B cell (primary cell): ENCODE data around the gene RIMBP2. TPM values are rescaled to one million over a fixed set of nuclear protein-coding genes. Genes with fewer than 3 reads are reported as not detected.

Experiments used
- ATAC-seq: fragments of 200-7000 bp; cut with Tn5 transposase; one replicate; pipeline ENCODE4 v1.10.0; 2021; ENCODE audit warnings: low read depth, mild to moderate bottlenecking, moderate number of reproducible peaks, moderate library complexity
- CTCF ChIA-PET: fragments of 350-600 bp; sonication (Branson Sonifier 250); formaldehyde crosslinking; loops from one replicate; lab custom pipeline; 2021; ENCODE audit warnings: antibody characterized with exemption, inconsistent platforms; lab: Charles Lee
- POLR2A ChIA-PET: fragments of 350-600 bp; sonication (Branson Sonifier 250); formaldehyde crosslinking; loops from one replicate; lab custom pipeline; 2021; ENCODE audit warnings: antibody characterized with exemption; lab: Charles Lee
- DNase-seq: peaks from one replicate; pipeline ENCODE4 v3.0.0; 2013
- H2AFZ ChIP-seq: 2 replicates; pipeline ENCODE4 v1.6.1; 2012; ENCODE audit warnings: mild to moderate bottlenecking, low read depth, low read length; ENCODE audit not compliant: insufficient read depth, poor library complexity, severe bottlenecking
- H3K27ac ChIP-seq, 2 donors: 1 replicate in 1 of 2; 2 replicates in 1 of 2; pipeline ENCODE4 v1.5.1; 2012 to 2013; ENCODE audit warnings: low read length in 2 of 2, mild to moderate bottlenecking in 2 of 2, moderate library complexity in 1 of 2
- H3K27me3 ChIP-seq, 4 experiments: fragments of 200-600 bp in 1 of 4; sonication (generic) in 1 of 4; replicated peaks in 1 of 4; 1 replicate in 2 of 4; 2 replicates in 2 of 4; pipeline versions ENCODE4 v1.6.1 to v1.7.0; 2013 to 2016; ENCODE audit warnings: low read length in 3 of 4, mild to moderate bottlenecking in 2 of 4, mixed read lengths in 1 of 4, moderate library complexity in 1 of 4; ENCODE audit not compliant: insufficient read depth in 4 of 4, control insufficient read depth in 3 of 4; ENCODE audit errors: control extremely low read depth in 1 of 4
- H3K36me3 ChIP-seq, 2 experiments: replicated peaks in 1 of 2; 1 replicate in 1 of 2; 2 replicates in 1 of 2; pipeline versions ENCODE4 v1.6.1 to v1.7.1; 2013; ENCODE audit warnings: low read length in 1 of 2; ENCODE audit not compliant: insufficient read depth in 2 of 2, control insufficient read depth in 1 of 2; ENCODE audit errors: control extremely low read depth in 1 of 2, extremely low read depth in 1 of 2
- H3K4me1 ChIP-seq, 2 donors: fragments of 200-600 bp in 1 of 2; sonication (generic) in 1 of 2; 1 replicate in 1 of 2; 2 replicates in 1 of 2; pipeline versions ENCODE4 v1.5.1 to v1.6.1; 2013 to 2017; ENCODE audit warnings: low read length in 2 of 2; ENCODE audit not compliant: control insufficient read depth in 2 of 2, insufficient read depth in 2 of 2
- H3K4me2 ChIP-seq: replicated peaks from 2 replicates; pipeline ENCODE3; 2012; ENCODE audit warnings: mild to moderate bottlenecking, low read depth, low read length; ENCODE audit not compliant: poor library complexity, severe bottlenecking
- H3K4me3 ChIP-seq, 5 experiments: fragments of 200-600 bp in 1 of 5; sonication (generic) in 1 of 5; 1 replicate in 3 of 5; 2 replicates in 2 of 5; pipeline versions ENCODE4 v1.5.1 to v1.7.0; 2011 to 2016; ENCODE audit warnings: low read length in 4 of 5, mild to moderate bottlenecking in 4 of 5, low read depth in 2 of 5, control low read depth in 1 of 5, moderate library complexity in 1 of 5; ENCODE audit not compliant: insufficient read depth in 1 of 5; ENCODE audit errors: control extremely low read depth in 1 of 5, extremely low read depth in 1 of 5
- H3K79me2 ChIP-seq: fragments of 200-600 bp; sonication (generic); one replicate; pipeline ENCODE4 v1.6.0; 2016; ENCODE audit warnings: low read length; ENCODE audit not compliant: control insufficient read depth, insufficient read depth
- H3K9ac ChIP-seq: fragments of 200-600 bp; sonication (generic); 2 replicates; pipeline ENCODE4 v1.6.1; 2017; ENCODE audit warnings: mild to moderate bottlenecking, low read length, moderate library complexity
- H3K9me3 ChIP-seq, 3 donors: one replicate each; pipeline versions ENCODE4 v1.6.1 to v1.7.1; 2013; ENCODE audit warnings: low read length in 2 of 3; ENCODE audit not compliant: control insufficient read depth in 2 of 3, insufficient read depth in 1 of 3; ENCODE audit errors: control extremely low read depth in 1 of 3
- H4K20me1 ChIP-seq: 2 replicates; pipeline ENCODE4 v1.6.0; 2012; ENCODE audit warnings: mild to moderate bottlenecking, low read length; ENCODE audit not compliant: insufficient read depth, control insufficient read depth, poor library complexity, severe bottlenecking
- H3K27ac Mint-ChIP-seq: one replicate; pipeline ENCODE4 v1.8.0; 2021; ENCODE audit warnings: mixed read lengths
- H3K27me3 Mint-ChIP-seq: one replicate; pipeline ENCODE4 v1.8.0; 2021; ENCODE audit warnings: mixed read lengths
- H3K4me1 Mint-ChIP-seq: one replicate; pipeline ENCODE4 v1.8.0; 2021; ENCODE audit warnings: mixed read lengths
- H3K4me3 Mint-ChIP-seq: one replicate; pipeline ENCODE4 v1.8.0; 2021; ENCODE audit warnings: mixed read lengths
- H3K9me3 Mint-ChIP-seq: one replicate; pipeline ENCODE4 v1.8.0; 2022; ENCODE audit warnings: mixed read lengths; ENCODE audit not compliant: insufficient read depth
- EZH2 ChIP-seq: IDR thresholded peaks from 2 replicates; pipeline ENCODE4 v1.6.1; 2012; ENCODE audit warnings: borderline replicate concordance, low read depth, mild to moderate bottlenecking, moderate library complexity, low read length; ENCODE audit not compliant: insufficient read depth, poor library complexity, severe bottlenecking
- WGBS: methylation state at CpG from one replicate; pipeline ENCODE4 v1.1.5; 2013; ENCODE audit warnings: missing lambda C conversion rate; ENCODE audit not compliant: insufficient coverage; 5-methylcytosine and 5-hydroxymethylcytosine counted together
- intact Hi-C: fragments of 100-400 bp; cut with micrococcal nuclease; formaldehyde crosslinking; loops from one replicate; pipeline ENCODE4 v1.10.0; 2022
- polyA plus RNA-seq: library from polyadenylated mRNA; depleted of rRNA; stranded (reverse); fragments of >200 nt; gene quantifications from 2 replicates; pipeline ENCODE4 v1.2.3, GENCODE V29; 2012
- total RNA-seq, 2 donors: library from RNA; stranded (reverse); fragments of 120-200 nt in 1 of 2; gene quantifications; 1 replicate in 1 of 2; 2 replicates in 1 of 2; pipeline versions ENCODE4 v1.2.3 to v1.2.4, GENCODE V29; 2013 to 2022
- TF ChIP-seq, protein P1 (sequence below): fragments of 200-600 bp; IDR thresholded peaks from one replicate; pipeline ENCODE4 v1.8.0; 2022; ENCODE audit warnings: antibody characterized with exemption, mild to moderate bottlenecking

RIMBP2 gene
- total and polyA plus RNA-seq, 2 donors (not counting 1 experiment from before 2014, with no cell fraction given), result not detected

GRCh38 chr12:130583800-130584199, 132.3 kb downstream of the RIMBP2 start:
- intact Hi-C loops, result no loop called here
- ChIA-PET POLR2A (no interaction called here), CTCF (no interaction called here)
- TF ChIP-seq EZH2, result no peak
- TF ChIP-seq, protein P1, sequence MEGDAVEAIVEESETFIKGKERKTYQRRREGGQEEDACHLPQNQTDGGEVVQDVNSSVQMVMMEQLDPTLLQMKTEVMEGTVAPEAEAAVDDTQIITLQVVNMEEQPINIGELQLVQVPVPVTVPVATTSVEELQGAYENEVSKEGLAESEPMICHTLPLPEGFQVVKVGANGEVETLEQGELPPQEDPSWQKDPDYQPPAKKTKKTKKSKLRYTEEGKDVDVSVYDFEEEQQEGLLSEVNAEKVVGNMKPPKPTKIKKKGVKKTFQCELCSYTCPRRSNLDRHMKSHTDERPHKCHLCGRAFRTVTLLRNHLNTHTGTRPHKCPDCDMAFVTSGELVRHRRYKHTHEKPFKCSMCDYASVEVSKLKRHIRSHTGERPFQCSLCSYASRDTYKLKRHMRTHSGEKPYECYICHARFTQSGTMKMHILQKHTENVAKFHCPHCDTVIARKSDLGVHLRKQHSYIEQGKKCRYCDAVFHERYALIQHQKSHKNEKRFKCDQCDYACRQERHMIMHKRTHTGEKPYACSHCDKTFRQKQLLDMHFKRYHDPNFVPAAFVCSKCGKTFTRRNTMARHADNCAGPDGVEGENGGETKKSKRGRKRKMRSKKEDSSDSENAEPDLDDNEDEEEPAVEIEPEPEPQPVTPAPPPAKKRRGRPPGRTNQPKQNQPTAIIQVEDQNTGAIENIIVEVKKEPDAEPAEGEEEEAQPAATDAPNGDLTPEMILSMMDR, result no peak
- H3K27me3 ChIP-seq, result no peaks in the 10 kb centered on the region
- H3K36me3 ChIP-seq, result no peaks in the 10 kb centered on the region
- H4K20me1 ChIP-seq, result no peaks in the 10 kb centered on the region
- H3K27ac Mint-ChIP-seq, result no peak overlapping the region
- H3K4me3 ChIP-seq, result no peak overlapping the region
- no peak for DNase-seq
- no peak overlapping the region for H2AFZ ChIP-seq
- no peaks in the 10 kb centered on the region for H3K79me2 ChIP-seq
- ATAC-seq, result no peak
- no peak overlapping the region for H3K9ac ChIP-seq
- no peak overlapping the region for H3K4me2 ChIP-seq
- no peaks in the 10 kb centered on the region for H3K4me1 Mint-ChIP-seq
- peaks cover 4% of the 10 kb centered on the region for H3K9me3 Mint-ChIP-seq
- H3K27ac ChIP-seq, result no peak overlapping the region
- H3K4me3 Mint-ChIP-seq, result no peak overlapping the region
- H3K4me1 ChIP-seq, result no peaks in the 10 kb centered on the region
- H3K27me3 Mint-ChIP-seq, result no peaks in the 10 kb centered on the region
- whole genome bisulfite sequencing, result 87% methylated on average over 4 of the region's 4 CpGs
- peaks cover 0 to 9% (median 0%) of the 10 kb centered on the region in 3 donors for H3K9me3 ChIP-seq

DNA sequence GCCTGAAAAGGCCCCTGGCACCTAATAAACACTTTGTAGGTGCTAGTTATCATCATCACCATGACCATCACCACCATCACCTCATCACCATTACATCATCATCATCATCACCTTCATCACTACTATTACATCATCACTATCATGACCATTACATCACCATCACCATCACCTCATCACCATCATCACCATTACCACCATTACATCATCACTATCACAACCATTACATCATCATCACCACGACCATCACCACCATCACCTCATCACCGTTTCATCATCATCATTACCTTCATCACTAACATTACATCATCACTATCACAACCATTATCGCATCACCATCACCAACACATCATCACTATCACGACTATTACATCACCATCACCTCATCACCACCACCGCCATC, 132.8 kb downstream of the RIMBP2 start:
- H3K4me1 ChIP-seq, result no peaks in the 10 kb centered on the region
- H3K27me3 ChIP-seq, result no peaks in the 10 kb centered on the region
- H3K4me1 Mint-ChIP-seq, result no peaks in the 10 kb centered on the region
- TF ChIP-seq, protein P1, result no peak
- TF ChIP-seq EZH2, result no peak
- CTCF ChIA-PET, result no interaction called here
- no peak for ATAC-seq
- no peak overlapping the region for H2AFZ ChIP-seq
- no peaks in the 10 kb centered on the region for H3K27me3 Mint-ChIP-seq
- no peaks in the 10 kb centered on the region for H4K20me1 ChIP-seq
- no peak overlapping the region for H3K4me2 ChIP-seq
- POLR2A ChIA-PET, result no interaction called here
- H3K4me3 ChIP-seq, result no peak overlapping the region
- H3K9ac ChIP-seq, result no peak overlapping the region
- intact Hi-C loops, result no loop called here
- no peak overlapping the region for H3K4me3 Mint-ChIP-seq
- H3K9me3 ChIP-seq, result peaks cover 0 to 9% (median 0%) of the 10 kb centered on the region in 3 donors
- 91% methylated on average over 5 of the region's 5 CpGs for WGBS
- H3K27ac Mint-ChIP-seq, result no peak overlapping the region
- no peak overlapping the region for H3K27ac ChIP-seq
- H3K79me2 ChIP-seq, result no peaks in the 10 kb centered on the region
- peaks cover 4% of the 10 kb centered on the region for H3K9me3 Mint-ChIP-seq
- no peak for DNase-seq
- no peaks in the 10 kb centered on the region for H3K36me3 ChIP-seq
